LHCN-M2 (cell line): ENCODE results near the gene MMUT. TPM values are rescaled to one million over a fixed set of nuclear protein-coding genes. Genes with fewer than 3 reads are reported as not detected.
"Not testable (repeated sequence)": the region's sequence is repeated elsewhere in the genome, so short reads cannot be mapped to it uniquely, and the experiment has no call there.

ENCODE experiments used
- DNase-seq: peaks from one replicate; pipeline ENCODE4 v3.0.0-alpha.2; 2012; ENCODE audit warnings: low read depth
- total RNA-seq: library from RNA; depleted of rRNA; stranded (reverse); fragments of >200 nt; gene quantifications from 2 replicates; pipeline ENCODE4 v1.2.3, GENCODE V29; 2014; rRNA removed

The MMUT gene
- total RNA-seq, 1 experiment from 2014 or later = 13.9 TPM

GRCh38 chr6:49423817-49424216 is 39.2 kb downstream of the MMUT start:
- DNase-seq = peak; percentile 10

GRCh38 chr6:49416195-49416594 is 46.9 kb downstream of the MMUT start:
- no peak for DNase-seq

GRCh38 chr6:49415358-49415757 is 47.7 kb downstream of the MMUT start:
- no peak for DNase-seq

- no peak for DNase-seq
Observed at GRCh38 chr6:49410564-49410963, 52.5 kb downstream of the MMUT start.

- peak; percentile 75 for DNase-seq
Observed at GRCh38 chr6:49409951-49410542, 53.0 kb downstream of the MMUT start.

GRCh38 chr6:49406250-49406970 is 56.6 kb downstream of the MMUT start:
- no peak for DNase-seq

- DNase-seq = peak; percentile 22
Observed at GRCh38 chr6:49401063-49401462, 62.0 kb downstream of the MMUT start.

GRCh38 chr6:49386667-49387508 is 76.2 kb downstream of the MMUT start:
- DNase-seq = not testable (repeated sequence)

GRCh38 chr6:49384904-49385303 is 78.1 kb downstream of the MMUT start:
- DNase-seq = peak; percentile 19

Other genes with a start within 250 kb of the MMUT start
- 23.5 and 30.0 TPM in 2 replicates for gene CENPQ, start 117 bp upstream of the MMUT start, total RNA-seq
- gene GLYATL3, start 36.7 kb upstream of the MMUT start, total RNA-seq = not detected in 2 replicates
- gene C6orf141, start 87.4 kb upstream of the MMUT start, total RNA-seq = 4.5 and 6.5 TPM in 2 replicates
- gene RHAG, start 173.6 kb upstream of the MMUT start, total RNA-seq = not detected in 2 replicates